K562 (cell line): ENCODE data around the gene THUMPD1. TPM values are rescaled to one million over a fixed set of nuclear protein-coding genes. Genes with fewer than 3 reads are reported as not detected.

Experiments used
- ARHGAP35 ChIP-seq: fragments of 450-650 bp; IDR thresholded peaks from 2 replicates; pipeline ENCODE4 v1.6.1; 2018; ENCODE audit not compliant: partially characterized antibody
- ARNT ChIP-seq, 2 experiments: fragments of 450-650 bp; IDR thresholded peaks; 2 replicates each; pipeline ENCODE4 v1.6.1; 2016; ENCODE audit warnings: mild to moderate bottlenecking in 1 of 2
- CBFA2T3 ChIP-seq: fragments of 450-650 bp; IDR thresholded peaks from 2 replicates; pipeline ENCODE4 v1.6.1; 2017
- CBX8 ChIP-seq: fragments of 200-600 bp; sonication (generic); IDR thresholded peaks from 2 replicates; pipeline ENCODE4 v1.6.1; 2012; ENCODE audit warnings: borderline replicate concordance, mixed run types, low read depth, mild to moderate bottlenecking, moderate library complexity, mixed read lengths, low read length, control low read depth, inconsistent platforms; ENCODE audit not compliant: poor library complexity, severe bottlenecking; ENCODE audit errors: extremely low read depth
- CC2D1A ChIP-seq: fragments of 450-650 bp; IDR thresholded peaks from 2 replicates; pipeline ENCODE4 v1.6.1; 2017; ENCODE audit warnings: mild to moderate bottlenecking
- COPS2 ChIP-seq: fragments of 450-650 bp; conservative IDR thresholded peaks from 2 replicates; pipeline ENCODE4 v1.6.1; 2016; ENCODE audit warnings: mild to moderate bottlenecking, moderate library complexity
- ELF1 ChIP-seq: fragments of 200-800 bp; sonication (Bioruptor generic); IDR thresholded peaks from 2 replicates; pipeline ENCODE4 v1.6.1; 2016; ENCODE audit warnings: missing genetic modification characterization, missing compliant biosample characterization
- HMG20B ChIP-seq: fragments of 250-450 bp; sonication (Bioruptor Pico); IDR thresholded peaks from 2 replicates; pipeline ENCODE4 v1.5.0; 2021; ENCODE audit warnings: mild to moderate bottlenecking
- HNRNPL ChIP-seq: fragments of 200-400 bp; formaldehyde crosslinking; IDR thresholded peaks from 2 replicates; pipeline ENCODE4 v1.6.1; 2017; ENCODE audit warnings: low read depth, mild to moderate bottlenecking, low read length
- NFRKB ChIP-seq: fragments of 450-650 bp; IDR thresholded peaks from 2 replicates; pipeline ENCODE4 v1.6.1; 2016; ENCODE audit warnings: low read depth
- PML ChIP-seq: IDR thresholded peaks from 2 replicates; pipeline ENCODE4 v1.6.1; 2012; ENCODE audit warnings: low read length, inconsistent platforms
- POLR2H ChIP-seq: IDR thresholded peaks from 2 replicates; pipeline ENCODE4 v1.6.1; 2016; ENCODE audit warnings: missing genetic modification characterization, low read depth, mild to moderate bottlenecking, control low read depth, missing compliant biosample characterization, moderate library complexity
- PPARD ChIP-seq: fragments of 250-450 bp; sonication (Bioruptor Pico); IDR thresholded peaks from 2 replicates; pipeline ENCODE4 v1.8.0; 2022; ENCODE audit warnings: inconsistent platforms, mild to moderate bottlenecking, moderate library complexity
- RCOR1 ChIP-seq, 2 experiments: IDR thresholded peaks; 2 replicates each; pipeline ENCODE4 v1.6.1; 2012; ENCODE audit warnings: low read depth in 2 of 2, low read length in 2 of 2, borderline replicate concordance in 1 of 2, improper control_type of control experiment in 1 of 2
- RFX5 ChIP-seq: IDR thresholded peaks from 2 replicates; pipeline ENCODE4 v1.6.1; 2011; ENCODE audit warnings: low read depth, mild to moderate bottlenecking, improper control_type of control experiment, low read length
- RFX7 ChIP-seq: fragments of 250-450 bp; sonication (Bioruptor Pico); IDR thresholded peaks from 2 replicates; pipeline ENCODE4 v1.5.1; 2021; ENCODE audit warnings: mild to moderate bottlenecking
- RHOXF2B ChIP-seq: fragments of 250-450 bp; sonication (Bioruptor Pico); conservative IDR thresholded peaks from 2 replicates; pipeline ENCODE4 v1.5.1; 2021
- SLC30A9 ChIP-seq: fragments of 250-450 bp; sonication (Bioruptor Pico); IDR thresholded peaks from 2 replicates; pipeline ENCODE4 v1.8.0; 2022; ENCODE audit warnings: mild to moderate bottlenecking, moderate library complexity
- SMAD2 ChIP-seq: fragments of 150-350 bp; IDR thresholded peaks from 2 replicates; pipeline ENCODE4 v1.6.1; 2014; ENCODE audit warnings: low read depth, mild to moderate bottlenecking, low read length
- TBP ChIP-seq: optimal IDR thresholded peaks from 2 replicates; pipeline ENCODE3; 2011; ENCODE audit warnings: low read depth, low read length, improper control_type of control experiment
- ZNF121 ChIP-seq: sonication (generic); formaldehyde crosslinking; conservative IDR thresholded peaks from 2 replicates; pipeline ENCODE4 v1.8.0; 2022; ENCODE audit warnings: missing genetic modification reagents
- ZNF384 ChIP-seq: IDR thresholded peaks from 2 replicates; pipeline ENCODE4 v1.6.1; 2012; ENCODE audit warnings: low read depth, low read length, improper control_type of control experiment
- ZNF41 ChIP-seq: fragments of 250-450 bp; sonication (Bioruptor Pico); conservative IDR thresholded peaks from 2 replicates; pipeline ENCODE4 v1.4.0; 2020; ENCODE audit warnings: mild to moderate bottlenecking
- ZNF75A ChIP-seq: fragments of 450-650 bp; formaldehyde crosslinking; IDR thresholded peaks from 2 replicates; pipeline ENCODE4 v1.4.0; 2020; ENCODE audit warnings: mild to moderate bottlenecking
- polyA plus RNA-seq, 8 experiments: library from polyadenylated mRNA; depleted of rRNA in 4 of 8; stranded (reverse) in 5 of 8; unstranded in 3 of 8; fragments of >200 nt; fragmentation: Nextera tagmentation in 2 of 8; fragmentation: Illumina TruSeq in 1 of 8; extraction: Ambion mirVana in 2 of 8; extraction: Trizol in 1 of 8; gene quantifications; 2 replicates each; pipeline versions ENCODE4 v1.2.1 to v1.2.3, GENCODE V29; 2011 to 2014; ENCODE audit warnings: inconsistent platforms in 1 of 8, missing spikeins in 1 of 8
- total RNA-seq, 7 experiments: library from RNA; depleted of rRNA in 6 of 7; stranded (reverse); fragments of >200 nt in 6 of 7; fragmentation: Illumina TruSeq in 2 of 7; extraction: Trizol in 2 of 7; gene quantifications; 2 replicates each; pipeline versions ENCODE4 v1.2.1 to v1.2.3, GENCODE V29; 2011 to 2021; ENCODE audit warnings: low replicate concordance in 1 of 7
- TF ChIP-seq, protein P1 (sequence below): fragments of 450-650 bp; formaldehyde crosslinking; IDR thresholded peaks from 2 replicates; pipeline ENCODE4 v1.4.0; 2020; ENCODE audit warnings: mild to moderate bottlenecking, mixed read lengths
- TF ChIP-seq, protein P2 (sequence below): IDR thresholded peaks from 2 replicates; pipeline ENCODE4 v1.6.1; 2011; ENCODE audit not compliant: insufficient read length; ENCODE audit errors: extremely low read depth
- TF ChIP-seq, protein P3 (sequence below): fragments of 250-450 bp; sonication (Bioruptor Pico); IDR thresholded peaks from 2 replicates; pipeline ENCODE4 v1.8.0; 2021; ENCODE audit warnings: moderate library complexity, mild to moderate bottlenecking, inconsistent platforms
- TF ChIP-seq, protein P4 (sequence below): IDR thresholded peaks from 3 replicates; pipeline ENCODE4 v1.6.1; 2011; ENCODE audit warnings: borderline replicate concordance, mild to moderate bottlenecking; ENCODE audit not compliant: insufficient read length, insufficient read depth

Gene THUMPD1
- total and polyA plus RNA-seq, 9 of the 15 experiments (the other 6 are each of a cell fraction or from before 2014, with no cell fraction given), result 37.8 to 101 (median 56.8) TPM

DNA sequence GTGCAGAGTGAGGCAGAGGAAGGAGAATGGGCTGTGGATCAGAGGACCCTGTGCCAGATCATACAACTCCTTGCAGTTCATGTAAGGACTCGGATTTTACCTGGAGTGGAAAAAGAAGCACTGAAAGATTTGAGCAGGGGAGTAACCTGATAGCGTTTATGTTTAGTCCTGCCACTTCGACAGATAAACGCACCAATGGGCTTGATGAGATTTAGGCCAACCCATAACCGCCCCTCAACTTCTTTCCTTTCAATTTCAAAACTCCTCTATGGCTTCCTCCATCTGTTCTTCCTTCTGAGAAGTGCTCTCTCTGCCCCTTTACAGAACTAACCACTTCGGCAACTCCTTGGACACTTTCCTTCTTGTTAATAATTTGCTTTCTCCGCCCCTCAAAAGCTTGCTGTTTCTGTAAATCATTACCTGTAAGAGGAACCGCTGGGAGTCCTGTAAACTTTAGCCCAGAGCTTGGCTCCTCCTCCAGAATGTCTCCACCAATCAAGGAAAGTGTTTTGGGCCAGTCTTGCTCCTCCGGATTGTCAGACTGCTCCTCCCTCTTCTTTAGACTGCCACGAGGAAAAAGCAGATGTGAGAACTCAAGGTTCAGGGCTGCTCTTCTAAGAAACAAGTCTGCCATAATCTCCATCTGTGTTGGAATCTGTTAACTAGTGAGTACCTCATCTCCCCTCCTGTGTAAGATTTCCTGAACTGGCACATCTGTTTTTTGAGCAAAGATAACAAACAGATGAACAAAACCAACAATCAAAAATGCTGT is 22.0 kb upstream of the THUMPD1 start, which contains the start of gene ACSM3 (continued):
- TF ChIP-seq, protein P1, sequence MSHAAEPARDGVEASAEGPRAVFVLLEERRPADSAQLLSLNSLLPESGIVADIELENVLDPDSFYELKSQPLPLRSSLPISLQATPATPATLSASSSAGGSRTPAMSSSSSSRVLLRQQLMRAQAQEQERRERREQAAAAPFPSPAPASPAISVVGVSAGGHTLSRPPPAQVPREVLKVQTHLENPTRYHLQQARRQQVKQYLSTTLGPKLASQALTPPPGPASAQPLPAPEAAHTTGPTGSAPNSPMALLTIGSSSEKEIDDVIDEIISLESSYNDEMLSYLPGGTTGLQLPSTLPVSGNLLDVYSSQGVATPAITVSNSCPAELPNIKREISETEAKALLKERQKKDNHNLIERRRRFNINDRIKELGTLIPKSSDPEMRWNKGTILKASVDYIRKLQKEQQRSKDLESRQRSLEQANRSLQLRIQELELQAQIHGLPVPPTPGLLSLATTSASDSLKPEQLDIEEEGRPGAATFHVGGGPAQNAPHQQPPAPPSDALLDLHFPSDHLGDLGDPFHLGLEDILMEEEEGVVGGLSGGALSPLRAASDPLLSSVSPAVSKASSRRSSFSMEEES, result no peak
- TF ChIP-seq PPARD (CRISPR knock-in tag), result no peak
- TF ChIP-seq, protein P2, sequence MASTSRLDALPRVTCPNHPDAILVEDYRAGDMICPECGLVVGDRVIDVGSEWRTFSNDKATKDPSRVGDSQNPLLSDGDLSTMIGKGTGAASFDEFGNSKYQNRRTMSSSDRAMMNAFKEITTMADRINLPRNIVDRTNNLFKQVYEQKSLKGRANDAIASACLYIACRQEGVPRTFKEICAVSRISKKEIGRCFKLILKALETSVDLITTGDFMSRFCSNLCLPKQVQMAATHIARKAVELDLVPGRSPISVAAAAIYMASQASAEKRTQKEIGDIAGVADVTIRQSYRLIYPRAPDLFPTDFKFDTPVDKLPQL, result peak; percentile 20
- no peak for TF ChIP-seq CBX8
- TF ChIP-seq HMG20B (CRISPR knock-in tag), result no peak
- no peak for TF ChIP-seq HNRNPL
- peak; percentile 96 for TF ChIP-seq CC2D1A
- TF ChIP-seq CBFA2T3, result peak; percentile 48; the same call in 1 of the 2 replicates
- TF ChIP-seq ZNF41, result 0 out of 2 replicates have a peak, but pooled peaks have one; percentile 42
- no peak for TF ChIP-seq RHOXF2B (CRISPR knock-in tag)
- TF ChIP-seq, protein P3, sequence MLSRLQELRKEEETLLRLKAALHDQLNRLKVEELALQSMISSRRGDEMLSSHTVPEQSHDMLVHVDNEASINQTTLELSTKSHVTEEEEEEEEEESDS (CRISPR knock-in tag), result no peak
- TF ChIP-seq POLR2H (tag), result peak; percentile 87
- peak in 1 of 2 experiments; percentile 34; a peak in 1 of 4 replicates for TF ChIP-seq RCOR1 (IDR thresholded peaks at IDR 0.05; ENCODE audit: borderline replicate concordance in 1 of 2, low read depth in 2 of 2, low read length in 2 of 2)
- TF ChIP-seq RFX7 (CRISPR knock-in tag), result no peak
- peak; percentile 38 for TF ChIP-seq TBP
- no peak for TF ChIP-seq ELF1
- peak; percentile 38; the same call in 1 of the 2 replicates for TF ChIP-seq ZNF384
- no peak; a peak in 1 of 4 replicates for TF ChIP-seq ARNT (IDR thresholded peaks at IDR 0.05)
- TF ChIP-seq NFRKB, result peak; percentile 40; the same call in 1 of the 2 replicates
- TF ChIP-seq RFX5, result no peak
- no peak for TF ChIP-seq ZNF121
- peak; percentile 62; the same call in 1 of the 2 replicates for TF ChIP-seq ZNF75A
- no peak for TF ChIP-seq SLC30A9 (CRISPR knock-in tag)
- no peak for TF ChIP-seq COPS2
- TF ChIP-seq SMAD2, result no peak
- TF ChIP-seq, protein P4, sequence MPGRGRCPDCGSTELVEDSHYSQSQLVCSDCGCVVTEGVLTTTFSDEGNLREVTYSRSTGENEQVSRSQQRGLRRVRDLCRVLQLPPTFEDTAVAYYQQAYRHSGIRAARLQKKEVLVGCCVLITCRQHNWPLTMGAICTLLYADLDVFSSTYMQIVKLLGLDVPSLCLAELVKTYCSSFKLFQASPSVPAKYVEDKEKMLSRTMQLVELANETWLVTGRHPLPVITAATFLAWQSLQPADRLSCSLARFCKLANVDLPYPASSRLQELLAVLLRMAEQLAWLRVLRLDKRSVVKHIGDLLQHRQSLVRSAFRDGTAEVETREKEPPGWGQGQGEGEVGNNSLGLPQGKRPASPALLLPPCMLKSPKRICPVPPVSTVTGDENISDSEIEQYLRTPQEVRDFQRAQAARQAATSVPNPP, result no peak
- no peak for TF ChIP-seq PML
- TF ChIP-seq ARHGAP35, result no peak
